ENCODE data around the gene CENPO.

DNA sequence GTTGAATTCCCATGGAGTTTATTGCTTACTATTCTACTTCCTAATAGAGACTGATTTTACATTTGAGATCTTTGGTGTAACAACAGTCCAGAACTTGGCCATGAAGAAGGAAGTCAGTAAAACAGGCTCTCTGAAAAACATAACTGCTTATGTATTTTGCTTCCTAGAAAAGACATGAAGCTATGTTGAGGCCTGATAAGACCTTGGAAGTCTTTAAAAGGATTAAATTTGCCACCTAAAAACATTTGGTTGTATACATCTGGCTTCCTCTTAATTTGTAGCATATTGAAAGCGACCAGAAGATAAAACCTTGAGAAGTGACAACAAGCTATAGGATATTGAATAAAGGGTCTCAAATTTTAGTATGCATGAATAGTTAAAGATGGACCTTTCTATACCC lies 36.4 kb upstream of the CENPO start:
- no peak for TF ChIP-seq CTCF (IDR thresholded peaks at IDR 0.05)
- TF ChIP-seq POLR2A (IDR thresholded peaks at IDR 0.05) = no peak
